ENCODE data around the gene STX19.
A peak's percentile ranks its signal among the peaks of the same experiment; 100 is the strongest.
"Not testable (repeated sequence)": the region's sequence is repeated elsewhere in the genome, so short reads cannot be mapped to it uniquely, and the experiment has no call there.

STX19 gene

GRCh38 chr3:94044100-94044936 is 15.9 kb upstream of the STX19 start:
- not testable (repeated sequence) for DNase-seq

DNA sequence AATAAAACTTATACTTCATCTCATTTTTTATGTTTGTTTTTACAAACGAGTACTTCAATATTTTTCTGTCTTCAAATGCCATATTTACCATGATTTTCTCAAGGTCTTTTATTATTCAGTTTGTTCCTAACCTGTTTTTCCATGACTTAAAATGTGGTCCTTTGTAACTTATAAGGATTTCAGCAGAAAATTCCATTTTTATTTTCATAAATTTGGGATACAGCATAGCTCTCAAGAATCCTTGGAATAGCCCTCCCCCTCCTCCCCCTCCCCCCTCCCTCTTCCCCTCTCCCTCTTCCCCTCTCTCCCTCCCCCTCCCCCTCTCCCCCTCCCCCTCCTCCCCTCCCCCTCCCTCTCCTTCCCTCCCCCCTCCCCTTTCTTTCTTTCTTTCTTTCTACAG is 14.9 kb upstream of the STX19 start:
- Histone ChIP-seq H4K5ac (ENCODE audit: low read length) (no peak overlapping the region), H3K27ac (ENCODE audit: low read depth, low read length) (no peak overlapping the region), H3K4me1 (ENCODE audit: control insufficient read depth, low read depth, low read length) (no peaks in the 10 kb centered on the region), H3K79me1 (ENCODE audit: low read length) (no peaks in the 10 kb centered on the region), H3K23ac (ENCODE audit: low read length) (no peak overlapping the region), H2BK120ac (ENCODE audit: low read depth, low read length) (no peak overlapping the region), H3K27me3 (ENCODE audit: insufficient read depth, low read length, poor library complexity) (no peaks in the 10 kb centered on the region), H3K18ac (ENCODE audit: low read length) (no peak overlapping the region), H3K56ac (ENCODE audit: low read length) (no peak overlapping the region), H3K4me2 (ENCODE audit: low read length) (no peak overlapping the region), H2BK15ac (replicated peaks; ENCODE audit: low read depth) (no peak overlapping the region), H3K36me3 (ENCODE audit: control insufficient read depth, insufficient read depth, low read length) (no peaks in the 10 kb centered on the region), H4K8ac (ENCODE audit: low read depth, low read length) (no peak overlapping the region), H2AK5ac (ENCODE audit: low read length) (no peak overlapping the region), H2BK5ac (ENCODE audit: low read length) (no peak overlapping the region), H3K4ac (ENCODE audit: low read depth, low read length) (no peak overlapping the region), H3K4me3 (ENCODE audit: low read length) (no peak overlapping the region), H3K9ac (ENCODE audit: low read length) (no peak overlapping the region), H3K79me2 (ENCODE audit: control insufficient read depth, insufficient read depth, low read length) (no peaks in the 10 kb centered on the region)
- no CpG with 5 or more reads among the region's 1 CpG for WGBS (ENCODE audit: extremely low coverage, insufficient coverage, low lambda C conversion rate)
- DNase-seq, result no peak

More at GRCh38 chr3:94044100-94044936, 15.9 kb upstream of the STX19 start:
- not testable (repeated sequence) for H3K79me2 ChIP-seq (ENCODE audit: control insufficient read depth, insufficient read depth, low read length); H3K4me3 ChIP-seq (ENCODE audit: low read length); H3K79me1 ChIP-seq (ENCODE audit: low read length); H3K23ac ChIP-seq (ENCODE audit: low read length); H3K4me1 ChIP-seq (ENCODE audit: control insufficient read depth, low read depth, low read length); H3K4me2 ChIP-seq (ENCODE audit: low read length); H3K18ac ChIP-seq (ENCODE audit: low read length); H3K56ac ChIP-seq (ENCODE audit: low read length); H2BK15ac ChIP-seq (replicated peaks; ENCODE audit: low read depth); H2BK5ac ChIP-seq (ENCODE audit: low read length); H2AK5ac ChIP-seq (ENCODE audit: low read length); H4K5ac ChIP-seq (ENCODE audit: low read length); H3K4ac ChIP-seq (ENCODE audit: low read depth, low read length); H3K36me3 ChIP-seq (ENCODE audit: control insufficient read depth, insufficient read depth, low read length); H3K27ac ChIP-seq (ENCODE audit: low read depth, low read length); H3K9ac ChIP-seq (ENCODE audit: low read length); H2BK120ac ChIP-seq (ENCODE audit: low read depth, low read length); H4K8ac ChIP-seq (ENCODE audit: low read depth, low read length); H3K27me3 ChIP-seq (ENCODE audit: insufficient read depth, low read length, poor library complexity)
- no CpG with 5 or more reads among the region's 61 CpGs for WGBS (ENCODE audit: extremely low coverage, insufficient coverage, low lambda C conversion rate)

- no CpG with 5 or more reads among the region's 3 CpGs for WGBS (ENCODE audit: extremely low coverage, insufficient coverage, low lambda C conversion rate)
- Histone ChIP-seq H3K4me2 (ENCODE audit: low read length) (no peak overlapping the region), H4K5ac (ENCODE audit: low read length) (no peak overlapping the region)
Observed at GRCh38 chr3:94036909-94037507, 8.6 kb upstream of the STX19 start.

DNA sequence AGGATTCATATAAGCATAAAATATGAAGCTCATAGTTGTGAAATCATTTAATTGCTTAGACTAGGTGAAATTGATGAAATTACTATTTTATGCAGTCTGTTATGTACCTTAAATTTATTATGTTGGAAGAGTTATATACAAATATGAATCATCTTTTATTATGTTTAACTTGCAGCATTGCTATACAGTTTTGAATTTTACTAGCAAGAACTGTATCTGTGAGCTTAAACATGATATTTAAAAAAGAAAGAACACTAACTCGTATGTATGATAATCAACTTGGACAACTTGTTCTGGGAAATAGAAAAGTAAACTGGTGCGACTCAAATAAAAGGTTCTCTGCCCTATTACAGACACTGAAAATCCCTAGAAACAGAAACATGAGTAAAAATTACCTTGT is 1.8 kb downstream of the STX19 start:
- no peaks in the 10 kb centered on the region for H3K36me3 ChIP-seq (ENCODE audit: control insufficient read depth, insufficient read depth, low read length)
- no peak overlapping the region for H3K18ac ChIP-seq (ENCODE audit: low read length)
- no peaks in the 10 kb centered on the region for H3K79me2 ChIP-seq (ENCODE audit: control insufficient read depth, insufficient read depth, low read length)
- no peak overlapping the region for H3K27ac ChIP-seq (ENCODE audit: low read depth, low read length)
- no CpG with 5 or more reads among the region's 2 CpGs for WGBS (ENCODE audit: extremely low coverage, insufficient coverage, low lambda C conversion rate)
- no peak overlapping the region for H2BK5ac ChIP-seq (ENCODE audit: low read length)
- H3K4me2 ChIP-seq (ENCODE audit: low read length), result no peak overlapping the region
- H3K27me3 ChIP-seq (ENCODE audit: insufficient read depth, low read length, poor library complexity), result no peaks in the 10 kb centered on the region
- no peak for DNase-seq
- no peak overlapping the region for H3K4ac ChIP-seq (ENCODE audit: low read depth, low read length)
- H3K9ac ChIP-seq (ENCODE audit: low read length), result no peak overlapping the region
- H2BK15ac ChIP-seq (replicated peaks; ENCODE audit: low read depth), result no peak overlapping the region
- no peak overlapping the region for H3K23ac ChIP-seq (ENCODE audit: low read length)
- no peaks in the 10 kb centered on the region for H3K79me1 ChIP-seq (ENCODE audit: low read length)
- H4K8ac ChIP-seq (ENCODE audit: low read depth, low read length), result no peak overlapping the region
- H4K5ac ChIP-seq (ENCODE audit: low read length), result no peak overlapping the region
- no peak overlapping the region for H2AK5ac ChIP-seq (ENCODE audit: low read length)
- H3K56ac ChIP-seq (ENCODE audit: low read length), result no peak overlapping the region
- no peaks in the 10 kb centered on the region for H3K4me1 ChIP-seq (ENCODE audit: control insufficient read depth, low read depth, low read length)
- no peak overlapping the region for H2BK120ac ChIP-seq (ENCODE audit: low read depth, low read length)
- no peak overlapping the region for H3K4me3 ChIP-seq (ENCODE audit: low read length)

More at GRCh38 chr3:94036909-94037507, 8.6 kb upstream of the STX19 start:
- Histone ChIP-seq H3K36me3 (ENCODE audit: control insufficient read depth, insufficient read depth, low read length) (no peaks in the 10 kb centered on the region), H3K79me2 (ENCODE audit: control insufficient read depth, insufficient read depth, low read length) (no peaks in the 10 kb centered on the region), H2AK5ac (ENCODE audit: low read length) (no peak overlapping the region), H2BK120ac (ENCODE audit: low read depth, low read length) (no peak overlapping the region), H3K56ac (ENCODE audit: low read length) (no peak overlapping the region), H2BK5ac (ENCODE audit: low read length) (no peak overlapping the region), H2BK15ac (replicated peaks; ENCODE audit: low read depth) (no peak overlapping the region), H3K18ac (ENCODE audit: low read length) (no peak overlapping the region), H3K23ac (ENCODE audit: low read length) (no peak overlapping the region), H3K79me1 (ENCODE audit: low read length) (no peaks in the 10 kb centered on the region), H3K4me3 (ENCODE audit: low read length) (no peak overlapping the region), H3K4ac (ENCODE audit: low read depth, low read length) (no peak overlapping the region), H4K8ac (ENCODE audit: low read depth, low read length) (no peak overlapping the region), H3K4me1 (ENCODE audit: control insufficient read depth, low read depth, low read length) (no peaks in the 10 kb centered on the region), H3K9ac (ENCODE audit: low read length) (no peak overlapping the region), H3K27ac (ENCODE audit: low read depth, low read length) (no peak overlapping the region), H3K27me3 (ENCODE audit: insufficient read depth, low read length, poor library complexity) (no peaks in the 10 kb centered on the region)
- DNase-seq, result peak; percentile 64

DNA sequence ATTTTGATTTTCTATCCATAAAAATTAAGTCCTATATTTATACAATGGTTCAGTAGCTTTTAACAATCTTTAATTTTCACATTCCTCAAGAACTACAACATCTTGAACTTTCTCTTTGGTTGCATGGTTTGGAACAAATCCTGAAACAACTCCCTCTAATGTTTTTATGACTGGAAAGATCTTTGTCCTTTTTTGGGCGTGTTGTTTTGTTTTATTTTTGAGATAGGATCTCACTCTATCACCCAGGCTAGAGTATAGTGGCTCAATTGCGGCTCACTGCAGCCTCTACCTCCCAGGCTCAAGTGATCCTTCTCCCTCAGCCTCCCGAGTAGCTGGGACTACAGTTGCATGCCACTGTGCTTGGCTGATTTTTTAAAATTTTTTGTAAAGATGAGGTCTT is 4.0 kb downstream of the STX19 start:
- H3K36me3 ChIP-seq (ENCODE audit: control insufficient read depth, insufficient read depth, low read length), result no peaks in the 10 kb centered on the region
- H2AK5ac ChIP-seq (ENCODE audit: low read length), result no peak overlapping the region
- H3K4me2 ChIP-seq (ENCODE audit: low read length), result no peak overlapping the region
- no peak overlapping the region for H2BK15ac ChIP-seq (replicated peaks; ENCODE audit: low read depth)
- no peak overlapping the region for H3K56ac ChIP-seq (ENCODE audit: low read length)
- no peak overlapping the region for H4K8ac ChIP-seq (ENCODE audit: low read depth, low read length)
- no peak overlapping the region for H3K27ac ChIP-seq (ENCODE audit: low read depth, low read length)
- no peak overlapping the region for H2BK120ac ChIP-seq (ENCODE audit: low read depth, low read length)
- no peak overlapping the region for H3K4ac ChIP-seq (ENCODE audit: low read depth, low read length)
- no peaks in the 10 kb centered on the region for H3K79me1 ChIP-seq (ENCODE audit: low read length)
- DNase-seq, result no peak
- no peak overlapping the region for H3K4me3 ChIP-seq (ENCODE audit: low read length)
- WGBS (ENCODE audit: extremely low coverage, insufficient coverage, low lambda C conversion rate), result no CpG with 5 or more reads among the region's 3 CpGs
- H3K9ac ChIP-seq (ENCODE audit: low read length), result no peak overlapping the region
- no peaks in the 10 kb centered on the region for H3K27me3 ChIP-seq (ENCODE audit: insufficient read depth, low read length, poor library complexity)
- H2BK5ac ChIP-seq (ENCODE audit: low read length), result no peak overlapping the region
- no peak overlapping the region for H3K23ac ChIP-seq (ENCODE audit: low read length)
- no peaks in the 10 kb centered on the region for H3K4me1 ChIP-seq (ENCODE audit: control insufficient read depth, low read depth, low read length)
- no peak overlapping the region for H3K18ac ChIP-seq (ENCODE audit: low read length)
- H3K79me2 ChIP-seq (ENCODE audit: control insufficient read depth, insufficient read depth, low read length), result no peaks in the 10 kb centered on the region
- H4K5ac ChIP-seq (ENCODE audit: low read length), result no peak overlapping the region
